Calu3 (cell line): ENCODE measurements around the gene ITM2B. TPM values are rescaled to one million over a fixed set of nuclear protein-coding genes. Genes with fewer than 3 reads are reported as not detected.

ENCODE experiments used
- BruUV-seq: library from RNA; stranded (reverse); fragments of 400-500 nt; replicated peaks from 2 replicates; lab custom pipeline; 2021; lab: Mats Ljungman, UMichigan
- CTCF ChIA-PET: fragments of 300-600 bp; sonication (Branson Sonifier 250); formaldehyde crosslinking; loops from one replicate; lab custom pipeline; 2022; ENCODE audit warnings: antibody characterized with exemption; lab: Charles Lee
- DNase-seq: peaks from one replicate; pipeline ENCODE4 v3.0.0; 2022
- H3K27ac Mint-ChIP-seq: one replicate; pipeline ENCODE4 v1.8.0; 2022; ENCODE audit warnings: mixed read lengths; ENCODE audit not compliant: unreplicated experiment
- H3K27me3 Mint-ChIP-seq: one replicate; pipeline ENCODE4 v1.8.0; 2022; ENCODE audit warnings: mixed read lengths; ENCODE audit not compliant: unreplicated experiment
- H3K36me3 Mint-ChIP-seq: one replicate; pipeline ENCODE4 v1.8.0; 2022; ENCODE audit warnings: mild to moderate bottlenecking, moderate library complexity, mixed read lengths; ENCODE audit not compliant: insufficient read depth, unreplicated experiment
- H3K4me1 Mint-ChIP-seq: one replicate; pipeline ENCODE4 v1.8.0; 2022; ENCODE audit warnings: mild to moderate bottlenecking, low read depth, mixed read lengths; ENCODE audit not compliant: unreplicated experiment
- H3K4me3 Mint-ChIP-seq: one replicate; pipeline ENCODE4 v1.8.0; 2022; ENCODE audit warnings: mild to moderate bottlenecking, low read depth, moderate library complexity, mixed read lengths; ENCODE audit not compliant: unreplicated experiment
- H3K9me3 Mint-ChIP-seq: one replicate; pipeline ENCODE4 v1.8.0; 2022; ENCODE audit warnings: low read depth, mixed read lengths; ENCODE audit not compliant: unreplicated experiment
- CTCF ChIP-seq: fragments of 200-600 bp; IDR thresholded peaks from one replicate; pipeline ENCODE4 v1.8.0; 2022; ENCODE audit warnings: antibody characterized with exemption; ENCODE audit not compliant: unreplicated experiment
- intact Hi-C: fragments of 100-400 bp; cut with micrococcal nuclease; formaldehyde crosslinking; loops from one replicate; pipeline ENCODE4 v1.10.0; 2022; ENCODE audit not compliant: unreplicated experiment
- total RNA-seq: library from RNA; stranded (reverse); gene quantifications from 2 replicates; pipeline ENCODE4 v1.2.3, GENCODE V29; 2022

Gene ITM2B
- total RNA-seq, 1 experiment from 2014 or later = 362 TPM

- H3K27me3 Mint-ChIP-seq = no peaks in the 10 kb centered on the region
- no TSS peak for BruUV-seq
- peaks cover 18% of the 10 kb centered on the region for H3K4me1 Mint-ChIP-seq
- intact Hi-C loops = no loop called here
- TF ChIP-seq CTCF = no peak
- H3K4me3 Mint-ChIP-seq = no peak overlapping the region
- DNase-seq = no peak
- no peak overlapping the region for H3K27ac Mint-ChIP-seq
- H3K9me3 Mint-ChIP-seq = no peaks in the 10 kb centered on the region
- CTCF ChIA-PET = interaction anchor here (1.1 kb wide), 1 partner anchor 26 kb away, joined by 3 read pairs; no protein-coding TSS in a partner anchor
- no peaks in the 10 kb centered on the region for H3K36me3 Mint-ChIP-seq
Observed at GRCh38 chr13:48220981-48221685, 11.9 kb upstream of the ITM2B start.

GRCh38 chr13:48221686-48222187 lies 11.3 kb upstream of the ITM2B start:
- no peak for TF ChIP-seq CTCF
- H3K27ac Mint-ChIP-seq = no peak overlapping the region
- DNase-seq = no peak
- no peaks in the 10 kb centered on the region for H3K27me3 Mint-ChIP-seq
- no TSS peak for BruUV-seq
- no peaks in the 10 kb centered on the region for H3K9me3 Mint-ChIP-seq
- no peaks in the 10 kb centered on the region for H3K36me3 Mint-ChIP-seq
- CTCF ChIA-PET = interaction anchor here (1.1 kb wide), 1 partner anchor 27 kb away, joined by 3 read pairs; no protein-coding TSS in a partner anchor
- intact Hi-C loops = no loop called here
- H3K4me3 Mint-ChIP-seq = no peak overlapping the region
- peaks cover 18% of the 10 kb centered on the region for H3K4me1 Mint-ChIP-seq

- TF ChIP-seq CTCF = no peak
- no peaks in the 10 kb centered on the region for H3K36me3 Mint-ChIP-seq
- intact Hi-C loops = no loop called here
- H3K9me3 Mint-ChIP-seq = no peaks in the 10 kb centered on the region
- H3K4me3 Mint-ChIP-seq = peak overlapping the region; percentile 57
- DNase-seq = no peak
- CTCF ChIA-PET = no interaction called here
- H3K4me1 Mint-ChIP-seq = peaks cover 22% of the 10 kb centered on the region
- peak overlapping the region; percentile 52 for H3K27ac Mint-ChIP-seq
- no peaks in the 10 kb centered on the region for H3K27me3 Mint-ChIP-seq
- BruUV-seq = no TSS peak
Observed at GRCh38 chr13:48222358-48223301, 10.4 kb upstream of the ITM2B start.

GRCh38 chr13:48224701-48225100 lies 8.3 kb upstream of the ITM2B start:
- DNase-seq = no peak
- H3K27me3 Mint-ChIP-seq = no peaks in the 10 kb centered on the region
- peaks cover 27% of the 10 kb centered on the region for H3K4me1 Mint-ChIP-seq
- no peak overlapping the region for H3K4me3 Mint-ChIP-seq
- H3K9me3 Mint-ChIP-seq = no peaks in the 10 kb centered on the region
- intact Hi-C loops = no loop called here
- TF ChIP-seq CTCF = no peak
- no peak overlapping the region for H3K27ac Mint-ChIP-seq
- H3K36me3 Mint-ChIP-seq = no peaks in the 10 kb centered on the region
- CTCF ChIA-PET = no interaction called here
- no TSS peak for BruUV-seq
